CD4-positive, alpha-beta T cell treated with Interferon gamma for 1 hour (primary cell): Measurements from ENCODE around the gene ZNF30.
"Not testable (repeated sequence)": the region's sequence is repeated elsewhere in the genome, so short reads cannot be mapped to it uniquely, and the experiment has no call there.

Source experiments
- DNase-seq: peaks from one replicate; pipeline ENCODE4 v3.0.0-alpha.2; 2020

ZNF30 gene

DNA sequence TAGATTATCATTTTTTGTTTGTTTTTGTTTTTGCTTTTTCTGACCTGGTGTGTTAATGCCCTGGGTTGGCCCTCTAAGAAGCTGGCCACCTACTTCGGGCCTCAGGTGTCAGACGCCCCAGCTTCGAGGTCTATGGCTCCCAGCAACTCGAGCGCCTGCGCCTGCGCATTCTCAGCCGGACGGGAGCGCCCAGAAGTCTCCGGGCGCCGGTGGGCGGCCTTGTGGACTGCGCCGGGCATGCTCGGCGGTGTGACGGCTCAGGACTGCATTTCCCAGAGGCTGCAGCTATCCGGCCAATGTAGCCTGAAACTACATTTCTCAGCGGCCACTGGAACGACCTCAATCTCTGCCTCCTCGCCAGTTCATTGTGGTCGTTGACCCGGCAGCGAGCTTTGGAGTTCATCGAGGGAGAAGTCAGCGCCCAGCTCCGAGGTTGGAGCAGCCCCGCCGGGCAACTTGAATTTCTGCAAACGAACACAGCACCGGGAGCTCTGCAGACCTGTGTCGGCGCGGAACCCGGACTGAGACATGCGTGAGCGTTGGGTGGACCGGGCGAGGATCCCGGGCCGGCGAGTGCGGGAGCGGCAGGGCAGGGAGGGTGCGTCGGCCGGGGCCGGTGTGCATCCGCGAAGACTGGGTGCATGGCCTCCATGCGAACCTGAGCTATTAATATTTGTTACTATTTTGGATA lies at the start of gene ZNF30:
Gene ZNF30 (plus strand): TSS at position 219 of the 691 bp plus-strand sequence. CDS start 3,045 bp downstream, outside the sequence.
- peak; percentile 84 for DNase-seq

DNA sequence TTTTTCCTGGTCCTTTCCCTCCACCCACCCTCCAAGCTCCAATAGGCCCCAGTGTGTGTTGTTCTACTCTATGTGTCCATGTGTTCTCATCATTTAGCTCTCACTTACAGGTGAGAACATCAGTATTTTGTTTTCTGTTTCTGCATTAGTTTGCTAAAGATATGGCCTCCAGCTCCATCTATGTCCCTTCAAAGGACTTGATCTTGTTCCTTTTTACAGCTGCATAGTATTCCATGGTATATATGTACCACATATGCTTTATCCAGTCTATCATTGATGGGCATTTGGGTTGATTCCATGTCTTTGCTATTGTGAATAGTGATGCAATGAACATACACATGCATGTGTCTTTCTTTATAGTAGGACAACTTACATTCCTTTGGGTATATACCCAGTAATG lies 47.1 kb upstream of the ZNF30 start:
- no peak for DNase-seq

GRCh38 chr19:34880034-34880433 lies 46.7 kb upstream of the ZNF30 start:
- DNase-seq: no peak

GRCh38 chr19:34881982-34882381 lies 44.7 kb upstream of the ZNF30 start:
- no peak for DNase-seq

GRCh38 chr19:34888091-34888490 lies 38.6 kb upstream of the ZNF30 start:
- no peak for DNase-seq

DNA sequence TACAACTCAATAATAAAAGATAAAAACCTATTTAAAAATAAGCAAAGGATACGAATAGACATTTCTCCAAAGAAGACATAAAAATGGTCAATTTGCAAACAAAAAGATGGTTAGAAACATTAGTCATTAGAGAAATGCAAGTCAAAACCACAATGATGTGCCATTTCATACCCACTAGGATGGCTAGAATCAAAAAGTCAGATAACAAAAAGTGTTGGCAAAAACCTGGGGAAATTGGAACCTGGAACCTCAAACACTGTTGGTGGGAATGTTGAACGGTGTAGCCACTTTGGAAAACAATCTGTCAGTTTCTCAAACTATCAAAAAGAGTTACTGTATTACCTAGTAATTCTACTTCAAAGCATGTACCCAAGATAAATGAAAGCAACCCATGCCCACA lies 26.5 kb upstream of the ZNF30 start:
- no peak for DNase-seq

DNA sequence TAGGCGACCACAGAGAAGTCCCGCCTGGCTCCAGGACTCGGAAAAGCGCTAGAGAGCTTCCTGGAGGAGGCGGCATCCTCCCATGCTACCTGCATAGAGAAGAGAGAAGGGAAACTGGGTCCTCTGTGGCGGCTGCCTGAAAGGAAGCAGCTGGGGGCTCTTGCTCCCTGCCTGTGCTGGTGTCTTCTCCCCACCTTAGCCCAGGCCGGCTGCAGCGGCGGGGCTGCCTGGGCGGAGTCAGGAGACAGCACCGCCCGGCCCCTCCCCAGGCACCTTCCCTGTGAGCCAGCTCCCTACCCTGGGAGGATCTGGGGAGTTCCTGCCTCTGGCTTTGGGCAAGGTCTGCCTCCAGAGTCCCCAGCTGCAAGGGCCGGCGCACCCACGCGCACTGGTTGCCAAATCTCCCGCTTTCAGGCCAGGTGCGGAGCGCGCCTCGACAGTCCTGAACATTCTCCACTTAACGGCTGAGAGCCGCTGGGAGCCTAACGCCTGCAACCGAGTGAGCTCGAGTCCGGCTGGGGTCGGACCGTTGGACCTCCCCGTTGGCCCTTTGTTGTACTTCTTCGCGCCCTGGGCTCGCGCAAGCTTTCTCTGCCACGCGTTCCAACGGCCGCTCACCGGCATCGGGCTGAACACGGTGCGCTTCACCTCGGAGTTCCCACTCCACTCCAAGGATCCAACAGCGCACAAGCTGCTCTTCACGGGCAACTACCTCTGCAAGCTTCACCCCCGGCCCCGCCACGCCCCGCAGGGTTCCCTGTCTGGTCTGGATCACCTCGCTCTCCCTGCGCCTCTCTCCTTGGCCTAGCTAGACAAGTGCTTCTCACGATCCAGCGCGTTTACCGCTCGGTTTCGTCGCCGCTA lies 21.8 kb upstream of the ZNF30 start:
- DNase-seq: no peak

DNA sequence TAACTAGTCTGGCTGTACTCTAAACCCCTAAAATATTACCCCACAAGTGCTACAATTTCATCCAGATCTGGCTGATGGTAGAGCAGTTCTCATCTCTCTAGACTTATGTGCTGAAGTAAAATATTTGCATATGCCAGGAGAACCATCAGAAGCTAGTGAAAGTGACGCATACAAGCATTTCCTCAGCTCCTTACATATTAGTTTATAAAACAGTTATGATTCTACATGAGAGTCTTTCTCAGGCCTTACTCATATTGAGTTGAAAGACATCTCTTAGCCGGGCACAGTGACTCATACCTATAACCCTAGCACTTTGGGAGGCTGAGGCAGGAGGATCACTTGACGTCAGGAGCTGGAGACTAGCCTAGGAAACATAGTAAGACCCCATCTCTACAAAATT lies 15.9 kb upstream of the ZNF30 start:
- DNase-seq: no peak

- not testable (repeated sequence) for DNase-seq
Observed at GRCh38 chr19:34917144-34917543, 9.6 kb upstream of the ZNF30 start.

DNA sequence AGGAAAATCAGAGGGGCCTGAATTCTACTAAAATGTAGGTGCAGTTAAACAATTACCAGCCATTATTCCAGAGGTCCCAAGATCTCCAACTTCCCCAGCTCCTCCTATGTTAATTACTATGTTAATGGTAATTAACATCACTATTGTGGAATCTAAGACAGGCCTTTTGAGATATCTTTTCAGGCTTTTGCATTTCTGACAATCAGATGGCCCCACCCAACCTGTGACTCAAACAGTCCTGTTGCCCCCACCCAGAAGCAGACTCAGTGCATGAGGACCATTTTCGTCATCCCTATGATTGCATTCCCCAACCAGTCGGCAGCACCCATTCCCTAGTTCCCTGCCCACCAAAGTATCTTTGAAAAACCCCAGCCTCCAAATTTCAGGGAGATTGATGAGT lies 8.5 kb upstream of the ZNF30 start:
- DNase-seq: no peak

GRCh38 chr19:34920090-34920786 lies 6.5 kb upstream of the ZNF30 start:
- not testable (repeated sequence) for DNase-seq

DNA sequence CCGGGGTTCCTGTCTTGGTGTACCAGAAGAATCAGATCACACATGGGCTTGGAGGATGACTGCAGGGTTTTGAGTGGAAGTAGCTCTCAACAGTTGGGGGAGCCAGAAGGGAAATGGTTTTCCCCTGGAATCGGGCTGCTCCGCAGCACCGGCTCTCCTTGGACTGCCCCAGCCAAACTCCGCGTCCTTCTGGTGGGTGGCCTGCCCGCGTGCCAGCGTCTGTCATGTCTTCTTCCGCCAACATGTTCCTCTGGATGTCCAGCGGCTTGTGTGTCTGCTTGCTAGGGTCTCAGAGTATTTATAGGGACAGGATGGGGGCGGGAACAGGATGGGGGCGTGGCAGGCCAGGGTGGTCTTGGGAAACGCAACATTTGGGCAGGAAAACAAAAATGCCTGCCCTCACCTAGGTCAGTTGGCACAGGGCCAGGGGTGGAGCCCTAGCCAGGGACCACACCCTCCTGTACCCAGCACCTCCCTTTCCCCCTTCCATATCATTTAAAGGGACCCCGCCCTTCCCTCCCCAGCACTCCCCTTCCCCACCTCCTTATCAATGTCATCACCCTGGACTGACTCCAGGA lies 1.3 kb upstream of the ZNF30 start:
- DNase-seq: no peak

DNA sequence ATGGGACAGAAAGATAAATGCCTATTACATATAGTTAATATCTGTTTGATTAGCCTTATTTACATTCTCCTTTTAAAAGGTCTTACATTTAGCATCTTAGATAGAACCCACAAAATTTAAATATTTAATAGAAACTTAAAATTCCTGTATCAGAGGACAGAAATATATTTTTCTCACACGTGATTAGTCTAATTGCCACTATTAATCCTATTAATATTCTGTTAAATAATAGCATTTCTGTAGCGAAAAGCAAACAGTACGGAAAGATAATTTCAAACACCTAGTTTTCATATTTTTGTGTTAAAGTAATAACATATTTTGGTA lies 380 bp upstream of the ZNF30 start:
- DNase-seq: no peak

DNA sequence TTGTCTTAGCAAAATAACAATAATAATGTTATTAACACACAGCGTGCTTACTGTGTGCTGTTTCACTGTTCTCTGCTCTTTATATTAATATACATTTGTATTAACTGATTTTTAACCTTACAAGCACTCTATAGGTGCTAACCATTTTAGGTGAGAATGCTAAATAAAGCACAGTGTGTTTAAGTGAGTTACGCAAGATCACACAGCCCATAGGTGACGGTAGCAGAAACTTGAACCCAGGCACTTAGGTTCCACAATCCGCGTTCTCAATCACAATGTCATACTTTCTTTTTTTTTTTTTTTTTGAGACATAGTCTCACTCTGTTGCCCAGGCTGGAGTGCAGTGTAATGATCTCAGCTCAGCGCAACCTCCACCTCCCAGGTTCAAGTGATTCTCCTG lies 5.8 kb downstream of the ZNF30 start:
- DNase-seq: no peak

GRCh38 chr19:34936184-34936583 lies 9.5 kb downstream of the ZNF30 start:
- no peak for DNase-seq

DNA sequence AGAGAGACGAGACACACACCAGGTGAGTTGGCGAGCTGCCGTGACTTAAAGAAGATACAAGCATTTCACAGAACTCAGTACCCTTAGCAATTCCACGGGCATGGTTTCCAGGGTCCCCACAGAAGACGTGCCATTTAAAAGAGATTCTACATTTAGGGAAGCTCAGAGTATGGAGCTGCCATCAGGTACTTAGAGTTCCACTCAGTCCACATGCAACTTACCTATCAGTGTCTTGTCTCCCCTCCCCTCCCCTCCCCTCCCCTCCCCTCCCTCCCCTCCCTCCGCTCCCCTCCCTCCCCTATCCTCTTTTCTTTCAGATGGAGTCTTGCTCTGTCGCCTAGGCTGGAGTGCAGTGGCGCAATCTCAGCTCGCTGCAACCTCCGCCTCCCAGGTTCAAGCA lies 12.2 kb downstream of the ZNF30 start:
- no peak for DNase-seq

DNA sequence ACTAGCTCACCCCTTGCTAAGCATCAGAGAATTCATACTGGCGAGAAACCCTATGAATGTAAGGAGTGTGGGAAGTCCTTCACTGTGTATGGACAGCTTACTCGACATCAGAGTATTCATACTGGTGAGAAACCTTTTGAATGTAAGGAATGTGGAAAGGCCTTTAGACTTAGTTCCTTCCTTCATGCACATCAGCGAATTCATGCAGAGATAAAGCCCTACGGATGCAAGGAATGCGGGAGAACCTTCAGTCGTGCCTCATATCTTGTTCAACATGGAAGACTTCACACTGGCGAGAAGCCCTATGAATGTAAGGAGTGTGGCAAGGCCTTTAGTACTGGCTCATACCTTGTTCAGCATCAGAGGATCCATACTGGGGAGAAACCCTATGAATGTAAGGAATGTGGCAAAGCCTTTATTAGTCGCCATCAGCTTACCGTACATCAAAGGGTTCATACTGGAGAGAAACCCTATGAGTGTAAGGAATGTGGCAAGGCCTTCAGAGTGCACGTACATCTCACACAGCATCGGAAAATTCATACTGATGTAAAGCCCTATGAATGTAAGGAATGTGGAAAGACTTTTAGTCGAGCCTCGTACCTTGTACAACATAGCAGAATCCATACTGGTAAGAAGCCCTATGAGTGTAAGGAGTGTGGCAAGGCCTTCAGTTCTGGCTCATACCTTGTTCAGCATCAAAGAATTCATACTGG lies 17.3 kb downstream of the ZNF30 start:
- no peak for DNase-seq

DNA sequence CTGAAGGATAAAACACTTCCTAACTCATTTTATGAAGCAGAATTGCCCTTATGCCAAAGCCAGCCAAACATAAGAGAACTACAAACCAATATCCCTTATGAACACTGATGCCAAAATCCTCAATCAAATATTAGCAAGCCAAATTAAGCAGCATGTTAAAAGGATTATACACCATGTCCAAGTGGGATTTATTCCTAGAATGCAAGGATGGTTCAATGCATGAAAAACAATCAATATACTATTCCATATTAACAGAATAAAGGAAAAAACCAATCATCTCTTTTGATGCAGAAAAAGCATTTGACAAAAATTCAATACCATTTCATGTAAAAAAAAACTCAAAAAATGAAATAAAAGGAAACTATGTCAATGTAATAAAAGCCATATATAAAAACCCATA lies 26.4 kb downstream of the ZNF30 start:
- no peak for DNase-seq

DNA sequence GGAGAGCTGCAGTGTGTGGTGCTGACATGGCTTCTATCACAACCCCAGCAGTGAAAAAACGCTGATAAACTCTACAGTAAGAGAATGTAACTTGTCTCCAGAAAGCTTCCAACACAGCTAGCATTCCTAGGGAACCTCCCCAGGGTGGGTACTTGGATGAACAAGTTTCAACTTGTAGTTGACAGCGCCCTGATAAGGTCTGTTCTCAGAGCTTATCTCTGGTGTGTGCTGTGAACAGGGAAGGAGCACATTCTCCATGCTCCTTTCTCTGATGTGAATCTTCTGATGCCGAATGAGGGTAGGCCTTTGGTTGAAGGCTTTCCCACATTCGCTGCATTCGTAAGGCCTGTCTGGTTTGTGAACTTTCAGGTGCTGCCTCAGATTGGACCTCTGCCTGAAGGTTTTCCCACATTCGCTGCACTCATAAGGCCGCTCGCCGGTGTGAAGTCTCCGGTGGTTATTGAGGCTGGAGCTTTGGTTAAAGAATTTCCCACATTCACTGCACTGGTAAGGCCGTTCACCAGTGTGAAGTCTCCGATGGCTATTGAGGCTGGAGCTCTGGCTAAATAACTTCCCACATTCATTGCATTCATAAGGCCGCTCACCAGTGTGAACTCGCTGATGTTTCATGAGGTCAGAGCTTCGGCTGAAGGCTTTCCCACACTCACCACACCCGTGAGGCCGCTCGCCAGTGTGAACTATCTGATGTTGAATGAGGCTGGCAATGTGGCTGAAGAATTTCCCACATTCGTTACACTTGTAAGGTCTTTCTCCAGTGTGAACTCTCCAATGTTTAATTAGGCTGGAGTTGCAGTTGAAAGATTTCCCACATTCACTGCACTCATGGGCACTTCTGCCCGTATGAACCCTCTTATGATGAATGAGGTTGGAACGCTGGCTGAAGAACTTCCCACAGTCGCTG lies 31.4 kb downstream of the ZNF30 start:
- DNase-seq: no peak

GRCh38 chr19:34959021-34959420 lies 32.3 kb downstream of the ZNF30 start:
- no peak for DNase-seq

- DNase-seq: no peak
Observed at GRCh38 chr19:34960103-34960805, 33.6 kb downstream of the ZNF30 start.
